Body of pancreas (tissue), 4 donors: ENCODE measurements around the gene DMAC2L.

ENCODE experiments used
- POLR2A ChIP-seq, 3 donors: fragments of 450-650 bp; IDR thresholded peaks; one replicate each; pipeline ENCODE4 v1.6.1; 2016; ENCODE audit warnings: antibody characterized with exemption in 3 of 3, mild to moderate bottlenecking in 2 of 3
- TF ChIP-seq, protein P1 (sequence below), 7 experiments: fragments of 450-650 bp in 4 of 7; fragments of 200-600 bp in 3 of 7; sonication (generic) in 3 of 7; IDR thresholded peaks; one replicate each; pipeline ENCODE4 v1.5.1; 2016 to 2019; ENCODE audit warnings: antibody characterized with exemption in 7 of 7

- TF ChIP-seq, protein P1, sequence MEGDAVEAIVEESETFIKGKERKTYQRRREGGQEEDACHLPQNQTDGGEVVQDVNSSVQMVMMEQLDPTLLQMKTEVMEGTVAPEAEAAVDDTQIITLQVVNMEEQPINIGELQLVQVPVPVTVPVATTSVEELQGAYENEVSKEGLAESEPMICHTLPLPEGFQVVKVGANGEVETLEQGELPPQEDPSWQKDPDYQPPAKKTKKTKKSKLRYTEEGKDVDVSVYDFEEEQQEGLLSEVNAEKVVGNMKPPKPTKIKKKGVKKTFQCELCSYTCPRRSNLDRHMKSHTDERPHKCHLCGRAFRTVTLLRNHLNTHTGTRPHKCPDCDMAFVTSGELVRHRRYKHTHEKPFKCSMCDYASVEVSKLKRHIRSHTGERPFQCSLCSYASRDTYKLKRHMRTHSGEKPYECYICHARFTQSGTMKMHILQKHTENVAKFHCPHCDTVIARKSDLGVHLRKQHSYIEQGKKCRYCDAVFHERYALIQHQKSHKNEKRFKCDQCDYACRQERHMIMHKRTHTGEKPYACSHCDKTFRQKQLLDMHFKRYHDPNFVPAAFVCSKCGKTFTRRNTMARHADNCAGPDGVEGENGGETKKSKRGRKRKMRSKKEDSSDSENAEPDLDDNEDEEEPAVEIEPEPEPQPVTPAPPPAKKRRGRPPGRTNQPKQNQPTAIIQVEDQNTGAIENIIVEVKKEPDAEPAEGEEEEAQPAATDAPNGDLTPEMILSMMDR (IDR thresholded peaks at IDR 0.05), result no peak
- TF ChIP-seq POLR2A (IDR thresholded peaks at IDR 0.05), result no peak
Observed at GRCh38 chr14:50340045-50340444, 27.9 kb downstream of the DMAC2L start.
